Activated naive CD4-positive, alpha-beta T cell treated with anti-CD3 and anti-CD28 coated beads for 36 hours (primary cell): Measurements from ENCODE around the gene USF1. TPM values are rescaled to one million over a fixed set of nuclear protein-coding genes. Genes with fewer than 3 reads are reported as not detected.
"Not testable (repeated sequence)": the region's sequence is repeated elsewhere in the genome, so short reads cannot be mapped to it uniquely, and the experiment has no call there.

ENCODE experiments used
- CTCF ChIA-PET: fragments of 350-600 bp; sonication (Branson Sonifier 250); formaldehyde crosslinking; loops from one replicate; lab custom pipeline; 2021; ENCODE audit warnings: antibody characterized with exemption; lab: Charles Lee
- DNase-seq: peaks from one replicate; pipeline ENCODE4 v3.0.0-alpha.2; 2020
- H3K27ac Mint-ChIP-seq: one replicate; pipeline ENCODE4 v1.8.0; 2021; ENCODE audit warnings: mild to moderate bottlenecking, mixed read lengths
- H3K27me3 Mint-ChIP-seq: one replicate; pipeline ENCODE4 v1.8.0; 2021; ENCODE audit warnings: low read depth, mixed read lengths
- H3K36me3 Mint-ChIP-seq: one replicate; pipeline ENCODE4 v1.8.0; 2021; ENCODE audit warnings: low read depth, mixed read lengths
- H3K4me1 Mint-ChIP-seq: one replicate; pipeline ENCODE4 v1.8.0; 2021; ENCODE audit warnings: low read depth, mixed read lengths
- H3K4me3 Mint-ChIP-seq: one replicate; pipeline ENCODE4 v1.8.0; 2021; ENCODE audit warnings: mild to moderate bottlenecking, moderate library complexity, mixed read lengths
- H3K9me3 Mint-ChIP-seq: one replicate; pipeline ENCODE4 v1.8.0; 2021; ENCODE audit warnings: mixed read lengths
- intact Hi-C: fragments of 100-400 bp; cut with micrococcal nuclease; formaldehyde crosslinking; loops from one replicate; pipeline ENCODE4 v1.15.1; 2023
- total RNA-seq, 2 experiments: library from RNA; stranded (reverse); gene quantifications; one replicate each; pipeline ENCODE4 v1.2.3, GENCODE V29; 2021

USF1 gene
- total RNA-seq, 2 experiments from 2014 or later: 43.7 to 44.2 TPM

- H3K4me3 Mint-ChIP-seq: no peak overlapping the region
- CTCF ChIA-PET: interaction anchor here (0.9 to 5.9 kb wide), 9 partner anchors 10 to 143 kb away, joined by 3 to 99 read pairs (median 10); partner anchors contain the start of genes KLHDC9 and USF1
- no peak overlapping the region for H3K27ac Mint-ChIP-seq
- peaks cover 6% of the 10 kb centered on the region for H3K4me1 Mint-ChIP-seq
- H3K9me3 Mint-ChIP-seq: no peaks in the 10 kb centered on the region
- intact Hi-C loops: loop anchor here (2.0 kb wide), 1 partner anchor 73 kb away; the partner anchor contains the start of gene ARHGAP30
- no peak for DNase-seq
- H3K36me3 Mint-ChIP-seq: no peaks in the 10 kb centered on the region
- no peaks in the 10 kb centered on the region for H3K27me3 Mint-ChIP-seq
Observed at GRCh38 chr1:160996178-160996577, 49.6 kb downstream of the USF1 start.

GRCh38 chr1:160993544-160994193, 52.1 kb downstream of the USF1 start:
- Mint-ChIP-seq H3K27ac (no peak overlapping the region), H3K4me1 (peaks cover 6% of the 10 kb centered on the region)
- intact Hi-C loops: loop anchor here (1.0 to 5.0 kb wide), 3 partner anchors 104 to 216 kb away; no protein-coding TSS in a partner anchor

DNA sequence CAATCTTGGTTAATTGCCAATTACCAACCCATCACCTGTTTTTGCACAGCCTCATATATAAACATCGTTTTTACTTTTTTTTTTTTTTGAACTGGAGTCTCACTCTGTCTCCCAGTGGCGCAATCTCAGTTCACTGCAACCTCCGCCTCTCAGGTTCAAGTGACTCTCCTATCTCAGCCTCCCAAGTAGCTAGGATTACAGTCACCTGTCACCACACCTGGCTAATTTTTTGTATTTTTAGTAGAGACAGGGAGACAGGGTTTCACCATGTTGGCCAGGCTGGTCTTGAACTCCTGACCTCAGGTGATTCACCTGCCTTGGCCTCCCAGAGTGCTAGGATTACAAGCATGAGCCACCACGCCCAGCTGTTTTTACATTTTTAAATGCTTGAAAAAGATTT, 53.7 kb downstream of the USF1 start:
- H3K27me3 Mint-ChIP-seq, H3K27ac Mint-ChIP-seq, H3K36me3 Mint-ChIP-seq, H3K9me3 Mint-ChIP-seq, H3K4me1 Mint-ChIP-seq, H3K4me3 Mint-ChIP-seq, DNase-seq: not testable (repeated sequence)
- CTCF ChIA-PET: interaction anchor here (1.0 to 2.7 kb wide), 3 partner anchors 8 to 147 kb away, joined by 3 to 16 read pairs (median 6); no protein-coding TSS in a partner anchor
- intact Hi-C loops: loop anchor here (5.0 kb wide), 1 partner anchor 215 kb away; no protein-coding TSS in a partner anchor

More at GRCh38 chr1:160993544-160994193, 52.1 kb downstream of the USF1 start:
- H3K27me3 Mint-ChIP-seq: no peaks in the 10 kb centered on the region
- H3K4me3 Mint-ChIP-seq: no peak overlapping the region
- CTCF ChIA-PET: interaction anchor here (0.6 to 5.9 kb wide), 3 partner anchors 25 to 122 kb away, joined by 3 to 99 read pairs (median 3); partner anchors contain the start of gene KLHDC9
- DNase-seq: no peak
- H3K9me3 Mint-ChIP-seq: no peaks in the 10 kb centered on the region
- H3K36me3 Mint-ChIP-seq: no peaks in the 10 kb centered on the region

Other genes with a start within 250 kb of the USF1 start
- gene LY9, start 249.8 kb downstream of the USF1 start, total RNA-seq: 10 to 100 TPM; 19.5 to 19.6 TPM
- under 1 TPM in 1 of 2 experiments, not detected in 1; 0.15 TPM for gene CD244, start 183.1 kb downstream of the USF1 start, total RNA-seq
- gene ITLN1, start 160.8 kb downstream of the USF1 start, total RNA-seq: not detected
- gene ITLN2, start 91.2 kb downstream of the USF1 start, total RNA-seq: not detected
- gene F11R, start 24.8 kb downstream of the USF1 start, total RNA-seq: 10 to 100 TPM; 26.0 to 26.9 TPM
- gene TSTD1, start 7.0 kb downstream of the USF1 start, total RNA-seq: 10 to 100 TPM; 50.3 to 51.5 TPM
- 100 to 1,000 TPM; 104 to 106 TPM for gene ARHGAP30, start 23.9 kb upstream of the USF1 start, total RNA-seq
- gene NECTIN4, start 43.6 kb upstream of the USF1 start, total RNA-seq: not detected
- gene KLHDC9, start 52.4 kb upstream of the USF1 start, total RNA-seq: under 1 TPM; 0.33 to 0.57 TPM
- gene PFDN2, start 72.1 kb upstream of the USF1 start, total RNA-seq: 100 to 1,000 TPM; 179 to 183 TPM
- 10 to 100 TPM; 59.1 to 63.1 TPM for gene NIT1, start 72.1 kb upstream of the USF1 start, total RNA-seq
- gene DEDD, start 86.7 kb upstream of the USF1 start, total RNA-seq: 10 to 100 TPM; 29.7 to 34.0 TPM
- gene UFC1, start 108.0 kb upstream of the USF1 start, total RNA-seq: 10 to 100 TPM; 89.4 to 94.9 TPM
- gene USP21, start 113.5 kb upstream of the USF1 start, total RNA-seq: 10 to 100 TPM; 35.7 to 36.1 TPM
- 10 to 100 TPM; 24.9 to 26.0 TPM for gene PPOX, start 120.4 kb upstream of the USF1 start, total RNA-seq
- 10 to 100 TPM; 45.7 to 49.0 TPM for gene B4GALT3, start 131.5 kb upstream of the USF1 start, total RNA-seq
- 10 to 100 TPM in 1 of 2 experiments, 1 to 10 TPM in 1; 6.5 to 10.6 TPM for gene ADAMTS4, start 153.1 kb upstream of the USF1 start, total RNA-seq
- 100 to 1,000 TPM; 126 to 130 TPM for gene NDUFS2, start 156.4 kb upstream of the USF1 start, total RNA-seq
- gene FCER1G, start 169.3 kb upstream of the USF1 start, total RNA-seq: 1 to 10 TPM in 1 of 2 experiments, under 1 TPM in 1; 0.74 to 1.6 TPM
- not detected for gene APOA2, start 177.7 kb upstream of the USF1 start, total RNA-seq
- gene TOMM40L, start 180.1 kb upstream of the USF1 start, total RNA-seq: 10 to 100 TPM; 13.2 to 14.3 TPM
- not detected for gene NR1I3, start 192.2 kb upstream of the USF1 start, total RNA-seq
- gene PCP4L1, start 212.8 kb upstream of the USF1 start, total RNA-seq: under 1 TPM; 0.24 to 0.37 TPM